Measurements from ENCODE around the gene ZNF148. TPM values are rescaled to one million over a fixed set of nuclear protein-coding genes. Genes with fewer than 3 reads are reported as not detected.
"Not testable (repeated sequence)": the region's sequence is repeated elsewhere in the genome, so short reads cannot be mapped to it uniquely, and the experiment has no call there.

Gene ZNF148
- total RNA-seq, 1 donor from 2014 or later, result 33.2 TPM

GRCh38 chr3:125389282-125389681 is 14.2 kb upstream of the ZNF148 start:
- DNase-seq (ENCODE audit: low spot score), result no peak
- intact Hi-C loops (cut with micrococcal nuclease), result no loop called here

DNA sequence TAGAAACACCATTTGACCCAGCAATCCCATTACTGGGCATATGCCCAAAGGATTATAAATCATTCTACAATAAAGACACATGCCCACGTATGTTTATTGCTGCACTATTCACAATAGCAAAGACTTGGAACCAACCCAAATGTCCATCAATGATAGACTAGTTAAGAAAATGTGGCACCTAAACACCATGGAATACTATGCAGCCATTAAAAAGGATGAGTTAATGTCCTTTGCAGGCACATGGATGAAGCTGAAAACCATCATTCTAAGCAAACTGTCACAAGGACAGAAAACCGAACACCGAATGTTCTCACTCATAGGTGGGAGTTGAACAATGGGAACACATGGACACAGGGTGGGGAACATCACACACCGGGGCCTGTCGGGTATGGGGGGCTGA is 13.2 kb upstream of the ZNF148 start:
- H3K36me3 Mint-ChIP-seq (ENCODE audit: low read depth); intact Hi-C loops (cut with micrococcal nuclease); H3K4me3 Mint-ChIP-seq (ENCODE audit: low read depth); H3K9me3 Mint-ChIP-seq; H3K27ac Mint-ChIP-seq; DNase-seq (ENCODE audit: low spot score): not testable (repeated sequence)
- Mint-ChIP-seq H3K27me3 (ENCODE audit: low read depth) (peaks cover 18% of the 10 kb centered on the region), H3K4me1 (ENCODE audit: low read depth) (peaks cover 11% of the 10 kb centered on the region)

More at GRCh38 chr3:125389282-125389681, 14.2 kb upstream of the ZNF148 start:
- peaks cover 13% of the 10 kb centered on the region for H3K4me1 Mint-ChIP-seq (ENCODE audit: low read depth)
- H3K9me3 Mint-ChIP-seq, result no peaks in the 10 kb centered on the region
- H3K36me3 Mint-ChIP-seq (ENCODE audit: low read depth), result no peaks in the 10 kb centered on the region
- H3K4me3 Mint-ChIP-seq (ENCODE audit: low read depth), result no peak overlapping the region
- H3K27me3 Mint-ChIP-seq (ENCODE audit: low read depth), result peaks cover 18% of the 10 kb centered on the region
- no peak overlapping the region for H3K27ac Mint-ChIP-seq

- Mint-ChIP-seq H3K27ac (no peak overlapping the region), H3K36me3 (ENCODE audit: low read depth) (no peaks in the 10 kb centered on the region), H3K4me1 (ENCODE audit: low read depth) (peaks cover 20% of the 10 kb centered on the region), H3K27me3 (ENCODE audit: low read depth) (peaks cover 17% of the 10 kb centered on the region), H3K9me3 (no peaks in the 10 kb centered on the region), H3K4me3 (ENCODE audit: low read depth) (no peak overlapping the region)
- no peak for DNase-seq (ENCODE audit: low spot score)
- intact Hi-C loops (cut with micrococcal nuclease), result no loop called here
Observed at GRCh38 chr3:125386811-125387210, 11.7 kb upstream of the ZNF148 start.

DNA sequence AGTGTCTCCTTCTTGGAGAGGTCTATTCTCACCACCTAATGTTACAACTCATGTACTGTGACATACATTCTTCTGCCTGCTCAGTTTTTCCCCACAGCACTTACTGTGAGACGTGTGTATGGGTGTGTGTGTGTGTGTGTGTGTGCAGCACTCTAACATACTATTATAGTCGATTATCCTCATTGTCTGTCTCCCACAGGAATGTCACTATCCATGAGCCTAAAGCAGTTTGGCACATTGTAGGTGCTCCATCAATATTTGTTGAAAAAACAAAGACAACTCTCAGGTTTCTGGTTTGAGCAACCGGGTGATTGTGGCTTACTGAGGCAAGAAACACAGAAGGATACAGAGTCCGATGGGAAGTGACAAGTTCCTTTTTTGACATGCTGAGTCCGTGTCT is 8.6 kb upstream of the ZNF148 start:
- Mint-ChIP-seq H3K9me3 (no peaks in the 10 kb centered on the region), H3K27me3 (ENCODE audit: low read depth) (peaks cover 15% of the 10 kb centered on the region), H3K27ac (no peak overlapping the region), H3K36me3 (ENCODE audit: low read depth) (no peaks in the 10 kb centered on the region), H3K4me3 (ENCODE audit: low read depth) (no peak overlapping the region), H3K4me1 (ENCODE audit: low read depth) (peaks cover 16% of the 10 kb centered on the region)
- intact Hi-C loops (cut with micrococcal nuclease), result loop anchor here (2.0 to 5.0 kb wide), 2 partner anchors 73 to 151 kb away; no protein-coding TSS in a partner anchor
- DNase-seq (ENCODE audit: low spot score), result no peak

DNA sequence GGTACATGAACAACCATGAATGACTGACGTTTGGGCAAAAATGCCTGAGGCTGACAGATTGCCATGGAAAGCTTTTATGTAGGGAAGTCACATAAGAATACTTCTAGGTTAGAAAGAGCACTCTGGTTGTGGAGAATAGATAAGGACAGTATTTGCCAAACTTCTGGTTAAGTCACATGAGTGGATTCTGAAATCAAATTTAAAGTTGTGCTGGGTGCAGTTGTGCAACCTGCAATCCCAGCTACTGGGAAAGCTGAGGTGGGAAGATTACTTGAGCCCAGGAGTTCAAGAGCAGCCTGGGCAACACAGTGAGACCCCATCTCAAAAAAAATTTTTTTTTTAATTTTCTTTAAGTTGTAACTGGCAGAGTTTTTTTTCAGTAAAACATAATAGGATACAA is 7.2 kb upstream of the ZNF148 start:
- Mint-ChIP-seq H3K36me3 (ENCODE audit: low read depth) (no peaks in the 10 kb centered on the region), H3K9me3 (no peaks in the 10 kb centered on the region), H3K27me3 (ENCODE audit: low read depth) (peaks cover 15% of the 10 kb centered on the region), H3K27ac (no peak overlapping the region), H3K4me1 (ENCODE audit: low read depth) (peaks cover 16% of the 10 kb centered on the region), H3K4me3 (ENCODE audit: low read depth) (no peak overlapping the region)
- intact Hi-C loops (cut with micrococcal nuclease), result loop anchor here (2.0 to 5.0 kb wide), 2 partner anchors 71 to 150 kb away; no protein-coding TSS in a partner anchor
- no peak for DNase-seq (ENCODE audit: low spot score)

DNA sequence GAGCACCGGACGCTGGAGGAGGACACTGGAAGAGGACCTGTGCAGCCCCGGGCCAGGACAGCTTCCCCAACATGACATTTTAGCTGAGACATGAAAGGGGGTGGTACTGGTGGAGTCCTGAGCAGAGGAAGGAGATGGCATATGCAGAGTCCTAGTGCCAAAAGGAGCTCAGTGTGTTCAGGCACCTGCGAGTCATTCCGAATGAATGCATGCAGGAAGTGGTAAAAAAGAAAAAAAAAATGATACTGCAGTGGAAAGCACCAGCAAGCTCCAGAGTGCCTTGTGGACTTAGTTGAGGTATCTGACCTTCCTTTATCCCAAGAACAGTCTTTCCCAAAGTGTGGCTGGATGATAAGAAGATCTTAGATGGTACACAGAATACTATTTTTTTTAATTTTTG is 6.6 kb upstream of the ZNF148 start:
- H3K27me3 Mint-ChIP-seq (ENCODE audit: low read depth), result peaks cover 12% of the 10 kb centered on the region
- H3K4me3 Mint-ChIP-seq (ENCODE audit: low read depth), result no peak overlapping the region
- peaks cover 16% of the 10 kb centered on the region for H3K4me1 Mint-ChIP-seq (ENCODE audit: low read depth)
- H3K27ac Mint-ChIP-seq, result peak overlapping the region; percentile 42
- intact Hi-C loops (cut with micrococcal nuclease), result loop anchor here (2.0 to 5.0 kb wide), 2 partner anchors 71 to 149 kb away; no protein-coding TSS in a partner anchor
- no peaks in the 10 kb centered on the region for H3K36me3 Mint-ChIP-seq (ENCODE audit: low read depth)
- H3K9me3 Mint-ChIP-seq, result no peaks in the 10 kb centered on the region
- peak; percentile 23 for DNase-seq (ENCODE audit: low spot score)

GRCh38 chr3:125381314-125381713 is 6.2 kb upstream of the ZNF148 start:
- Mint-ChIP-seq H3K27ac (peak overlapping the region; percentile 42), H3K4me1 (ENCODE audit: low read depth) (peaks cover 16% of the 10 kb centered on the region), H3K4me3 (ENCODE audit: low read depth) (no peak overlapping the region), H3K36me3 (ENCODE audit: low read depth) (no peaks in the 10 kb centered on the region), H3K27me3 (ENCODE audit: low read depth) (peaks cover 11% of the 10 kb centered on the region), H3K9me3 (no peaks in the 10 kb centered on the region)
- DNase-seq (ENCODE audit: low spot score), result no peak
- intact Hi-C loops (cut with micrococcal nuclease), result loop anchor here (5.0 kb wide), 1 partner anchor 149 kb away; no protein-coding TSS in a partner anchor

DNA sequence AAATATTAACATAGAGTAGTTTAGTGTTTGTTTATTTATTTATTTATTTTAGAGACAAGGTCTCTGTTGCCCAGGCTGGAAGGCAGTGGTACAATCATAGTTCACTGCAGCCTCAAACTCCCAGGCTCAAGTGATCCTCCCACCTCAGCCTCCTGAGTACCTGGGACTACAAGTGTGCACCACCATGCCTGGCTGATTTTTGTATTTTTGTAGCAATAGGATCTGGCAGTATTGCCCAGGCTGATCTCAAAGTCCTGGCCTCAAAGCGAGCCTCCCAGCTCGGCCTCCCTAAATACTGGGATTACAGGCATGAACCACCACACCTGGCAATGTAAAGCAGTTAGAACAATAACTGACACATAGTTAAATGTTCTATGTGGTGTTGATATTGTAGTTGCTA is 4.4 kb upstream of the ZNF148 start:
- no peak for DNase-seq (ENCODE audit: low spot score)
- H3K4me1 Mint-ChIP-seq (ENCODE audit: low read depth), result peaks cover 26% of the 10 kb centered on the region
- peaks cover 3% of the 10 kb centered on the region for H3K36me3 Mint-ChIP-seq (ENCODE audit: low read depth)
- H3K27ac Mint-ChIP-seq, result no peak overlapping the region
- H3K27me3 Mint-ChIP-seq (ENCODE audit: low read depth), result peaks cover 5% of the 10 kb centered on the region
- no peaks in the 10 kb centered on the region for H3K9me3 Mint-ChIP-seq
- no peak overlapping the region for H3K4me3 Mint-ChIP-seq (ENCODE audit: low read depth)
- intact Hi-C loops (cut with micrococcal nuclease), result loop anchor here (5.0 to 10.0 kb wide), 5 partner anchors 42 to 322 kb away; partner anchors contain the start of genes HEG1 and OSBPL11

DNA sequence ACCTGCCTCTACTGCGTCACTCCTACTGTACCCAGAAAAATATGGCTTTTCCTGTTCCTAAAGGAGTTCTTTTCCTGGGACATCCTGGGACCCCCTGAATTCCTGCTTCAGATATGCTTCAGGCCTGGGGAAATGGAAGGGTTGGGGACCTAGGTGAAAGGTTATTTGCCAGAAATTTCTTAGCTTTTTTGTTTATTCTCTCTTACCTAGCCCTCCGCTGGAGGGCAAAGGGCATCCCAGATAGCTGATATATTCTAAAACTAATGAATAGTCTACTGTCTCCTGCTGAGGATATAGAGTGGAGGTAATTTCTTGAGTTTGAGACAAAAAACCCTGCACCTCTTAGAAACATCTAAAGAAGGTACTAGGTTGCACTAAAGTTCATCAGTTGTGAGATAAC is 3.6 kb upstream of the ZNF148 start:
- intact Hi-C loops (cut with micrococcal nuclease), result loop anchor here (5.0 to 10.0 kb wide), 5 partner anchors 41 to 321 kb away; partner anchors contain the start of genes HEG1 and OSBPL11
- no peak overlapping the region for H3K27ac Mint-ChIP-seq
- no peak for DNase-seq (ENCODE audit: low spot score)
- peaks cover 3% of the 10 kb centered on the region for H3K27me3 Mint-ChIP-seq (ENCODE audit: low read depth)
- H3K9me3 Mint-ChIP-seq, result no peaks in the 10 kb centered on the region
- no peak overlapping the region for H3K4me3 Mint-ChIP-seq (ENCODE audit: low read depth)
- peaks cover 8% of the 10 kb centered on the region for H3K36me3 Mint-ChIP-seq (ENCODE audit: low read depth)
- H3K4me1 Mint-ChIP-seq (ENCODE audit: low read depth), result peaks cover 33% of the 10 kb centered on the region

DNA sequence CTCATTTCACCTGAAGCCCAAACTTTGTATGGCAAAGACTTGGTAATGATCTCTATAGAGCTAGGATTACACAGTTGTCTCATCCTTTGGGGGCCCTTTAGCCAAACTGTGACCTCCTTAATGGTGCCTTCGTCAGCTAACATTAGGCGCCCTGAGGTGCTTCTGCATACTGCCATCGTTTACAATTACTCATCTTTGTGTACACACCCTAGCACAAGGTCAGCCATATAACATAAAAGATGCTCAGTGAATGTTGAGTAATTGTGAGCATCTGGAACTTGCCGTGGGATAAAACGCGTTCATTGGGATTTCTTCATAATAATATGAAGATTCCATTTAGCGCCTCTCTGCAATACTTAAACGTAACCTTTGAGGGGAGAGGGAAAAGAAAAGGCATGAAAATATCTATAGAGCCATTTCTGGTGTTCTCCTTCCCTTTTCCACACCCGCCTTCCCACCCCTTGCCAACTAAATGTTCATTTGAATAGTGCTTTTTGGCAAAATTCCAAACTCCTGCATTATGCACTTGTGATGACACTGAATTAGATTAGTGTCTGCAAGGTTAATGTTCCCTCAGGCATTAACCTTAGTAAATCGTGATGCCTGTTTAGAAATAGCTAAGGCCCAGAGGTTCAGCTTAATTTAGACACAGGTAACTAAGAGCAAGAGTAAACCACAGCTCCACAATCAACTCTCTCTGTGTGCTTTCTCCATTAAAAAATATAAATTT is 990 bp upstream of the ZNF148 start:
- no peaks in the 10 kb centered on the region for H3K9me3 Mint-ChIP-seq
- H3K4me1 Mint-ChIP-seq (ENCODE audit: low read depth), result peaks cover 23% of the 10 kb centered on the region
- intact Hi-C loops (cut with micrococcal nuclease), result loop anchor here (2.0 to 10.0 kb wide), 6 partner anchors 19 to 319 kb away; partner anchors contain the start of genes HEG1 and OSBPL11
- peak overlapping the region; percentile 97 for H3K27ac Mint-ChIP-seq
- H3K36me3 Mint-ChIP-seq (ENCODE audit: low read depth), result peaks cover 20% of the 10 kb centered on the region
- DNase-seq (ENCODE audit: low spot score), result no peak
- peak overlapping the region; percentile 98 for H3K4me3 Mint-ChIP-seq (ENCODE audit: low read depth)
- H3K27me3 Mint-ChIP-seq (ENCODE audit: low read depth), result no peaks in the 10 kb centered on the region

DNA sequence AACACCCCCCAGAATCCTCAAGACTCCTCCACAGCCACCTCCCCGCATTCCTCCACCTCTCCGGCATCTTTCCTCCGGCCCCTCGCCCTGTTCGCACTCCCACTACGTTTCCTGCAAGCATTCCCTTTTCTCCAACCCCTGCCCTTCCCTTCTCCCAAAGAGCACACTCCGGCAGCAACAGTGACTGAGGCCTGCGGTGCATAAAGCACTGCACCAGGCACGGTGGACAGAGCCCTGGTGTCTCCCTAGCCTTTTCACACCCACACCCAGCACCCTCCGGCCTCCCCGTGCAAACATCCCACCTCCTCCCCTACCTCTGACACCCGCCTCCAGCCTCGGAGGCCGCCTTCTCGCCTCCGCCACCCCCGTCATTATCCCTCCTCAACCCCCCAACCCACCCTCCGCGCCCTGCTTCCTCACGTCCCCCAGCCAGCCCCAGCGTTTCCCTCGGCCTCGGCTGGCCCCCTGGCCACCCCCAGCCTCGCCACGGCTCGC is 577 bp downstream of the ZNF148 start:
- no peaks in the 10 kb centered on the region for H3K9me3 Mint-ChIP-seq
- no peak for DNase-seq (ENCODE audit: low spot score)
- H3K36me3 Mint-ChIP-seq (ENCODE audit: low read depth), result peaks cover 30% of the 10 kb centered on the region
- intact Hi-C loops (cut with micrococcal nuclease), result loop anchor here (2.0 to 10.0 kb wide), 3 partner anchors 18 to 220 kb away; partner anchors contain the start of gene OSBPL11
- no peaks in the 10 kb centered on the region for H3K27me3 Mint-ChIP-seq (ENCODE audit: low read depth)
- H3K4me3 Mint-ChIP-seq (ENCODE audit: low read depth), result peak overlapping the region; percentile 95
- H3K27ac Mint-ChIP-seq, result peak overlapping the region; percentile 86
- H3K4me1 Mint-ChIP-seq (ENCODE audit: low read depth), result peaks cover 31% of the 10 kb centered on the region

GRCh38 chr3:125367403-125368230 is 7.5 kb downstream of the ZNF148 start:
- intact Hi-C loops (cut with micrococcal nuclease), result no loop called here
- H3K4me3 Mint-ChIP-seq (ENCODE audit: low read depth), result no peak overlapping the region
- H3K4me1 Mint-ChIP-seq (ENCODE audit: low read depth), result peaks cover 26% of the 10 kb centered on the region

More at GRCh38 chr3:125367403-125368230, 7.5 kb downstream of the ZNF148 start:
- Mint-ChIP-seq H3K27ac (no peak overlapping the region), H3K36me3 (ENCODE audit: low read depth) (peaks cover 30% of the 10 kb centered on the region), H3K9me3 (no peaks in the 10 kb centered on the region), H3K27me3 (ENCODE audit: low read depth) (no peaks in the 10 kb centered on the region)
- no peak for DNase-seq (ENCODE audit: low spot score)

Data from activated T-helper 2 cell treated with anti-CD3 and anti-CD28 coated beads, Interferon-gamma antibody, Interleukin-2, Interleukin-4, amounts not matched to agents 10 μg/mL and 5 μg/mL and 100 μg/mL, durations not matched to agents 14 hours and 24 hours and 36 hours (primary cell).